GM23338 (cell line): Measurements from ENCODE around the gene PTPRR. TPM values are rescaled to one million over a fixed set of nuclear protein-coding genes. Genes with fewer than 3 reads are reported as not detected.

Experiments used
- ATAC-seq: fragments of 200-7000 bp; cut with Tn5 transposase; 3 replicates; pipeline ENCODE4 v1.9.1; 2020
- DNase-seq: peaks from one replicate; pipeline ENCODE4 v3.0.0-alpha.2; 2015; ENCODE audit warnings: low spot score
- H2AFZ ChIP-seq: fragments of 200-600 bp; sonication (generic); 2 replicates; pipeline ENCODE4 v1.8.0; 2016; ENCODE audit warnings: antibody characterized with exemption, mild to moderate bottlenecking, moderate library complexity
- H3F3A ChIP-seq: fragments of 200-600 bp; sonication (generic); replicated peaks from 2 replicates; pipeline ENCODE4 v1.8.0; 2017; ENCODE audit warnings: antibody characterized with exemption, mixed run types, low read depth
- H3K27ac ChIP-seq: fragments of 200-600 bp; sonication (generic); 2 replicates; pipeline ENCODE4 v1.6.1; 2016; ENCODE audit warnings: low read depth
- H3K27me3 ChIP-seq: fragments of 200-600 bp; sonication (generic); 2 replicates; pipeline ENCODE4 v1.8.0; 2016; ENCODE audit warnings: mild to moderate bottlenecking, mixed run types, moderate library complexity; ENCODE audit not compliant: insufficient read depth
- H3K36me3 ChIP-seq: fragments of 200-600 bp; sonication (generic); 2 replicates; pipeline ENCODE4 v1.8.0; 2016; ENCODE audit warnings: mild to moderate bottlenecking; ENCODE audit not compliant: insufficient read depth
- H3K4me1 ChIP-seq: fragments of 200-600 bp; sonication (generic); 2 replicates; pipeline ENCODE4 v1.8.0; 2016; ENCODE audit warnings: mild to moderate bottlenecking, moderate library complexity; ENCODE audit not compliant: insufficient read depth
- H3K4me2 ChIP-seq: fragments of 200-600 bp; sonication (generic); 2 replicates; pipeline ENCODE4 v1.7.1; 2017; ENCODE audit warnings: mixed run types
- H3K4me3 ChIP-seq: fragments of 200-600 bp; sonication (generic); 2 replicates; pipeline ENCODE4 v1.6.1; 2016; ENCODE audit warnings: mixed run types
- H3K79me2 ChIP-seq: fragments of 200-600 bp; sonication (generic); replicated peaks from 2 replicates; pipeline ENCODE4 v1.8.0; 2017; ENCODE audit warnings: mild to moderate bottlenecking; ENCODE audit not compliant: insufficient read depth
- H3K9me2 ChIP-seq: fragments of 200-600 bp; sonication (generic); 2 replicates; pipeline ENCODE4 v1.8.0; 2017; ENCODE audit not compliant: insufficient read depth
- H4K20me1 ChIP-seq: fragments of 200-600 bp; sonication (generic); replicated peaks from 2 replicates; pipeline ENCODE4 v1.8.0; 2017; ENCODE audit warnings: mild to moderate bottlenecking; ENCODE audit not compliant: insufficient read depth
- H3K27ac Mint-ChIP-seq: 2 replicates; pipeline ENCODE4 v1.8.0; 2020; ENCODE audit warnings: inconsistent platforms, mild to moderate bottlenecking, moderate library complexity, mixed read lengths
- H3K27me3 Mint-ChIP-seq: 3 replicates; pipeline ENCODE4 v1.8.0; 2022; ENCODE audit warnings: low read depth, mild to moderate bottlenecking, moderate library complexity, mixed read lengths, inconsistent platforms; ENCODE audit not compliant: insufficient read depth, poor library complexity
- H3K36me3 Mint-ChIP-seq: 3 replicates; pipeline ENCODE4 v1.8.0; 2021; ENCODE audit warnings: low read depth, mild to moderate bottlenecking, inconsistent platforms, moderate library complexity, mixed read lengths
- H3K4me1 Mint-ChIP-seq: 3 replicates; pipeline ENCODE4 v1.8.0; 2020; ENCODE audit warnings: mild to moderate bottlenecking, inconsistent platforms, mixed read lengths
- H3K4me3 Mint-ChIP-seq: 3 replicates; pipeline ENCODE4 v1.8.0; 2021; ENCODE audit warnings: moderate library complexity, mild to moderate bottlenecking, inconsistent platforms, mixed read lengths
- H3K9me3 Mint-ChIP-seq: 3 replicates; pipeline ENCODE4 v1.8.0; 2020; ENCODE audit warnings: moderate library complexity, mild to moderate bottlenecking, inconsistent platforms, mixed read lengths
- ETS1 ChIP-seq: IDR thresholded peaks from 2 replicates; pipeline ENCODE4 v1.6.1; 2016; ENCODE audit warnings: antibody characterized with exemption
- EZH2phosphoT487 ChIP-seq: fragments of 200-600 bp; sonication (generic); IDR thresholded peaks from one replicate; pipeline ENCODE4 v1.8.1; 2018; ENCODE audit warnings: antibody characterized with exemption; ENCODE audit not compliant: unreplicated experiment
- JUNB ChIP-seq: IDR thresholded peaks from one replicate; pipeline ENCODE4 v1.6.1; 2016; ENCODE audit warnings: antibody characterized with exemption; ENCODE audit not compliant: unreplicated experiment
- POLR2AphosphoS5 ChIP-seq: IDR thresholded peaks from 2 replicates; pipeline ENCODE4 v1.6.1; 2016; ENCODE audit warnings: antibody characterized with exemption, low read depth
- STAT1 ChIP-seq: IDR thresholded peaks from one replicate; pipeline ENCODE4 v1.6.1; 2016; ENCODE audit warnings: antibody characterized with exemption; ENCODE audit not compliant: unreplicated experiment
- ZNF114 ChIP-seq: fragments of 250-450 bp; sonication (Bioruptor Pico); IDR thresholded peaks from 2 replicates; pipeline ENCODE4 v1.5.0; 2020; ENCODE audit warnings: mild to moderate bottlenecking, moderate library complexity
- ZNF331 ChIP-seq: fragments of 250-450 bp; sonication (Bioruptor Pico); IDR thresholded peaks from 2 replicates; pipeline ENCODE4 v1.5.0; 2020; ENCODE audit warnings: low read depth, mild to moderate bottlenecking, moderate library complexity
- polyA plus RNA-seq: library from polyadenylated mRNA; unstranded; fragments of >200 nt; fragmentation: Nextera tagmentation; extraction: Ambion mirVana; gene quantifications from 2 replicates; pipeline ENCODE4 v1.2.1, GENCODE V29; 2016
- total RNA-seq: library from RNA; depleted of rRNA; stranded (reverse); fragments of >200 nt; shearing (Covaris generic); gene quantifications from 2 replicates; pipeline ENCODE4 v1.2.3, GENCODE V29; 2014
- TF ChIP-seq, protein P1 (sequence below), 2 experiments: fragments of 200-600 bp in 1 of 2; sonication (generic) in 1 of 2; conservative IDR thresholded peaks; 2 replicates each; pipeline versions ENCODE4 v1.5.1 to v1.6.1; 2016 to 2017; ENCODE audit warnings: antibody characterized with exemption in 2 of 2, low read depth in 2 of 2, mild to moderate bottlenecking in 2 of 2, moderate library complexity in 1 of 2
- TF ChIP-seq, protein P2 (sequence below): IDR thresholded peaks from one replicate; pipeline ENCODE4 v1.6.1; 2018; ENCODE audit warnings: antibody characterized with exemption; ENCODE audit not compliant: unreplicated experiment

The PTPRR gene
- total and polyA plus RNA-seq, 2 experiments from 2014 or later: 0.26 to 0.76 TPM

- H3K9me3 Mint-ChIP-seq: no peaks in the 10 kb centered on the region
- no peak overlapping the region for H3K27ac ChIP-seq
- peak; percentile 62 for DNase-seq
- no peak overlapping the region for H3K4me2 ChIP-seq
- no peak overlapping the region for H3K4me3 ChIP-seq
- ATAC-seq: peak; percentile 78
- peaks cover 14% of the 10 kb centered on the region for H3K4me1 ChIP-seq
- H3K79me2 ChIP-seq: no peaks in the 10 kb centered on the region
- no peak overlapping the region for H2AFZ ChIP-seq
- H3K27me3 Mint-ChIP-seq: peaks cover 2% of the 10 kb centered on the region
- no peaks in the 10 kb centered on the region for H3K27me3 ChIP-seq
- H3F3A ChIP-seq: no peaks in the 10 kb centered on the region
- TF ChIP-seq, protein P1, sequence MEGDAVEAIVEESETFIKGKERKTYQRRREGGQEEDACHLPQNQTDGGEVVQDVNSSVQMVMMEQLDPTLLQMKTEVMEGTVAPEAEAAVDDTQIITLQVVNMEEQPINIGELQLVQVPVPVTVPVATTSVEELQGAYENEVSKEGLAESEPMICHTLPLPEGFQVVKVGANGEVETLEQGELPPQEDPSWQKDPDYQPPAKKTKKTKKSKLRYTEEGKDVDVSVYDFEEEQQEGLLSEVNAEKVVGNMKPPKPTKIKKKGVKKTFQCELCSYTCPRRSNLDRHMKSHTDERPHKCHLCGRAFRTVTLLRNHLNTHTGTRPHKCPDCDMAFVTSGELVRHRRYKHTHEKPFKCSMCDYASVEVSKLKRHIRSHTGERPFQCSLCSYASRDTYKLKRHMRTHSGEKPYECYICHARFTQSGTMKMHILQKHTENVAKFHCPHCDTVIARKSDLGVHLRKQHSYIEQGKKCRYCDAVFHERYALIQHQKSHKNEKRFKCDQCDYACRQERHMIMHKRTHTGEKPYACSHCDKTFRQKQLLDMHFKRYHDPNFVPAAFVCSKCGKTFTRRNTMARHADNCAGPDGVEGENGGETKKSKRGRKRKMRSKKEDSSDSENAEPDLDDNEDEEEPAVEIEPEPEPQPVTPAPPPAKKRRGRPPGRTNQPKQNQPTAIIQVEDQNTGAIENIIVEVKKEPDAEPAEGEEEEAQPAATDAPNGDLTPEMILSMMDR (conservative IDR thresholded peaks at IDR 0.05; ENCODE audit: low read depth in 2 of 2): peak; percentile 57 to 67
- TF ChIP-seq, protein P2, sequence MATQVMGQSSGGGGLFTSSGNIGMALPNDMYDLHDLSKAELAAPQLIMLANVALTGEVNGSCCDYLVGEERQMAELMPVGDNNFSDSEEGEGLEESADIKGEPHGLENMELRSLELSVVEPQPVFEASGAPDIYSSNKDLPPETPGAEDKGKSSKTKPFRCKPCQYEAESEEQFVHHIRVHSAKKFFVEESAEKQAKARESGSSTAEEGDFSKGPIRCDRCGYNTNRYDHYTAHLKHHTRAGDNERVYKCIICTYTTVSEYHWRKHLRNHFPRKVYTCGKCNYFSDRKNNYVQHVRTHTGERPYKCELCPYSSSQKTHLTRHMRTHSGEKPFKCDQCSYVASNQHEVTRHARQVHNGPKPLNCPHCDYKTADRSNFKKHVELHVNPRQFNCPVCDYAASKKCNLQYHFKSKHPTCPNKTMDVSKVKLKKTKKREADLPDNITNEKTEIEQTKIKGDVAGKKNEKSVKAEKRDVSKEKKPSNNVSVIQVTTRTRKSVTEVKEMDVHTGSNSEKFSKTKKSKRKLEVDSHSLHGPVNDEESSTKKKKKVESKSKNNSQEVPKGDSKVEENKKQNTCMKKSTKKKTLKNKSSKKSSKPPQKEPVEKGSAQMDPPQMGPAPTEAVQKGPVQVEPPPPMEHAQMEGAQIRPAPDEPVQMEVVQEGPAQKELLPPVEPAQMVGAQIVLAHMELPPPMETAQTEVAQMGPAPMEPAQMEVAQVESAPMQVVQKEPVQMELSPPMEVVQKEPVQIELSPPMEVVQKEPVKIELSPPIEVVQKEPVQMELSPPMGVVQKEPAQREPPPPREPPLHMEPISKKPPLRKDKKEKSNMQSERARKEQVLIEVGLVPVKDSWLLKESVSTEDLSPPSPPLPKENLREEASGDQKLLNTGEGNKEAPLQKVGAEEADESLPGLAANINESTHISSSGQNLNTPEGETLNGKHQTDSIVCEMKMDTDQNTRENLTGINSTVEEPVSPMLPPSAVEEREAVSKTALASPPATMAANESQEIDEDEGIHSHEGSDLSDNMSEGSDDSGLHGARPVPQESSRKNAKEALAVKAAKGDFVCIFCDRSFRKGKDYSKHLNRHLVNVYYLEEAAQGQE: no peak
- H4K20me1 ChIP-seq: no peaks in the 10 kb centered on the region
- H3K36me3 Mint-ChIP-seq: no peaks in the 10 kb centered on the region
- H3K36me3 ChIP-seq: no peaks in the 10 kb centered on the region
- H3K4me1 Mint-ChIP-seq: peaks cover 20% of the 10 kb centered on the region
- no peak overlapping the region for H3K27ac Mint-ChIP-seq
- 0 out of 2 replicates have a peak, but pooled peaks cover 3% of the 10 kb centered on the region for H3K9me2 ChIP-seq
- no peak overlapping the region for H3K4me3 Mint-ChIP-seq
Measured at GRCh38 chr12:70692681-70693288, 227.8 kb downstream of the PTPRR start.

- no peak overlapping the region for H3K4me2 ChIP-seq
- peaks cover 3% of the 10 kb centered on the region; the same call in 1 of the 2 replicates for H3K9me2 ChIP-seq
- no peaks in the 10 kb centered on the region for H3K36me3 ChIP-seq
- DNase-seq (no peak), ATAC-seq (no peak)
- H3K4me1 ChIP-seq: peaks cover 14% of the 10 kb centered on the region
- H3K4me3 ChIP-seq: no peak overlapping the region
- H3K9me3 Mint-ChIP-seq: no peaks in the 10 kb centered on the region
- H3K36me3 Mint-ChIP-seq: no peaks in the 10 kb centered on the region
- no peaks in the 10 kb centered on the region for H3K79me2 ChIP-seq
- H3F3A ChIP-seq: no peaks in the 10 kb centered on the region
- peaks cover 24% of the 10 kb centered on the region for H3K4me1 Mint-ChIP-seq
- H2AFZ ChIP-seq: no peak overlapping the region; the same call in 1 of the 2 replicates
- H3K27me3 Mint-ChIP-seq: peaks cover 2% of the 10 kb centered on the region
- no peak overlapping the region for H3K27ac ChIP-seq
- H3K27me3 ChIP-seq: no peaks in the 10 kb centered on the region
- H4K20me1 ChIP-seq: no peaks in the 10 kb centered on the region
- no peak overlapping the region for H3K27ac Mint-ChIP-seq
- H3K4me3 Mint-ChIP-seq: no peak overlapping the region
- TF ChIP-seq JUNB (no peak), STAT1 (no peak), POLR2AphosphoS5 (no peak), EZH2phosphoT487 (no peak), ETS1 (no peak), ZNF114 (CRISPR knock-in tag) (no peak), ZNF331 (no peak)
Measured at GRCh38 chr12:70691018-70691672, 229.4 kb downstream of the PTPRR start.
